Epithelial cell of proximal tubule (primary cell): ENCODE measurements around the gene TNFRSF17. TPM values are rescaled to one million over a fixed set of nuclear protein-coding genes. Genes with fewer than 3 reads are reported as not detected.
"Not testable (repeated sequence)": the region's sequence is repeated elsewhere in the genome, so short reads cannot be mapped to it uniquely, and the experiment has no call there.

Source experiments
- DNase-seq: peaks from one replicate; pipeline ENCODE4 v3.0.0-alpha.2; 2011; ENCODE audit warnings: low read depth
- H3K4me3 ChIP-seq: 2 replicates; pipeline ENCODE4 v1.5.1; 2011; ENCODE audit warnings: low read depth, mild to moderate bottlenecking, low read length
- CTCF ChIP-seq: conservative IDR thresholded peaks from 2 replicates; pipeline ENCODE4 v1.5.1; 2012; ENCODE audit warnings: low read depth, mild to moderate bottlenecking, low read length
- total RNA-seq: library from RNA; depleted of rRNA; stranded (reverse); fragments of >200 nt; gene quantifications from 2 replicates; pipeline ENCODE4 v1.2.3, GENCODE V29; 2015

The TNFRSF17 gene
- total RNA-seq, 1 donor from 2014 or later = not detected

- DNase-seq = no peak
- no peak for TF ChIP-seq CTCF
- no peak overlapping the region for H3K4me3 ChIP-seq
These were observed 1.2 kb downstream of the TNFRSF17 start for GRCh38 chr16:11966173-11966572.

- no peak for TF ChIP-seq CTCF
- DNase-seq = no peak
- H3K4me3 ChIP-seq = no peak overlapping the region
These were observed 2.3 kb downstream of the TNFRSF17 start for GRCh38 chr16:11967195-11967911.

GRCh38 chr16:11968577-11968976, 3.6 kb downstream of the TNFRSF17 start:
- DNase-seq = no peak
- no peak for TF ChIP-seq CTCF
- no peak overlapping the region for H3K4me3 ChIP-seq

DNA sequence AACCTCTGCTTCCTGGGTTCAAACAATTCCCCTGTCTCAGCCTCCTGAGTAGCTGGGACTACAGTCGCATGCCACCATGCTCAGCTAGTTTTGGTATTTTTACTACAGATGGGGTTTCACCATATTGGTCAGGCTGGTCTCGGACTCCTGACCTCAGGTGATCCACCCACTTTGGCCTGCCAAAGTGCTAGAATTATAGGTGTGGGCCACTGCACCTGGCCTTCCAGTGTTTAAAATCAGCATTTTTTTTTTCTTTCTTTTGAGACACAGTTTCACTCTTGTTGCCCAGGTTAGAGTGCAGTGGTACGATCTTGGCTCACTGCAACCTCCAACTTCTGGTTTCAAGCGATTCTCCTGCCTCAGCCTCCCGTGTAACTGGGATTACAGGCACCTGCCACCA, 5.3 kb downstream of the TNFRSF17 start:
- DNase-seq, H3K4me3 ChIP-seq: not testable (repeated sequence)

DNA sequence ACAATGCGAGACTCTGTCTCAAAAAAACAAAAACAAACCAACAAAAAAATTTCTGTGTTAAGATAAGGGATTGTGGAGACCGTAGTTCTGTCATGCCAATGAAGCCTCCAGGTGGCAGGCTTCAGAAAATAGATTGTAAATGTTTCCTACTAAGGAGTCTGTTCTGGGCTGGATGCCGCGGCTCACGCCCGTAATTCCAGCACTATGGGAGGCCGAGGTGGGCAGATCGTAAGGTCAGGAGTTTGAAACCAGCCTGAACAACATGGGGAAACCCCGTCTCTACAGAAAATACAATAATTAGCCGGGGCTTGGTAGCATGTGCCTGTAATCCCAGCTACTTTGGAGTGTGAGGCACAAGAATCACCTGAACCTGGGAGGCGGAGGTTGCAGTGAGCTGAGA, 7.1 kb downstream of the TNFRSF17 start:
- H3K4me3 ChIP-seq = no peak overlapping the region
- peak; percentile 35 for TF ChIP-seq CTCF
- DNase-seq = no peak

GRCh38 chr16:11973070-11973469, 8.1 kb downstream of the TNFRSF17 start:
- no peak for DNase-seq
- H3K4me3 ChIP-seq = no peak overlapping the region
- TF ChIP-seq CTCF = no peak

- H3K4me3 ChIP-seq = peak overlapping the region; percentile 92
- no peak for DNase-seq
- TF ChIP-seq CTCF = no peak
These were observed 11.9 kb downstream of the TNFRSF17 start for GRCh38 chr16:11976850-11977375.
